SH-SY5Y (cell line): ENCODE data around the gene ZNF701.

Source experiments
- GATA2 ChIP-seq: IDR thresholded peaks from 2 replicates; pipeline ENCODE4 v1.6.1; 2011; ENCODE audit warnings: mild to moderate bottlenecking, low read depth, low read length
- GATA3 ChIP-seq: IDR thresholded peaks from 2 replicates; pipeline ENCODE4 v1.6.1; 2011; ENCODE audit warnings: low read depth, mild to moderate bottlenecking, low read length, moderate library complexity

GRCh38 chr19:52590728-52591127 lies 20.6 kb downstream of the ZNF701 start:
- no peak for TF ChIP-seq GATA2
- TF ChIP-seq GATA3 = no peak
